Transverse colon (tissue), 4 donors: ENCODE data around the gene SDK2. TPM values are rescaled to one million over a fixed set of nuclear protein-coding genes. Genes with fewer than 3 reads are reported as not detected.

Experiments
- DNase-seq: peaks from one replicate; pipeline ENCODE4 v3.0.0-alpha.2; 2019
- H3K27ac ChIP-seq, 4 donors: fragments of 200-600 bp; sonication (generic); 2 replicates each; pipeline ENCODE4 v1.5.1; 2016 to 2018; ENCODE audit warnings: inconsistent platforms in 4 of 4
- H3K27me3 ChIP-seq: fragments of 200-600 bp; sonication (generic); 2 replicates; pipeline ENCODE4 v1.5.1; 2017; ENCODE audit warnings: inconsistent platforms
- H3K36me3 ChIP-seq, 4 donors: fragments of 200-600 bp; sonication (generic); 2 replicates each; pipeline ENCODE4 v1.5.1; 2017 to 2019; ENCODE audit warnings: inconsistent platforms in 4 of 4
- H3K4me1 ChIP-seq, 4 donors: fragments of 200-600 bp; sonication (generic); 2 replicates each; pipeline ENCODE4 v1.5.1; 2017 to 2020; ENCODE audit warnings: inconsistent platforms in 4 of 4
- H3K4me3 ChIP-seq, 4 donors: fragments of 200-600 bp; sonication (generic); 1 replicate in 1 of 4; 2 replicates in 3 of 4; pipeline versions ENCODE4 v1.5.1 to v1.6.1; 2017 to 2019; ENCODE audit warnings: inconsistent platforms in 4 of 4
- H3K9me3 ChIP-seq, 2 donors: fragments of 200-600 bp; sonication (generic); 2 replicates each; pipeline ENCODE4 v1.5.1; 2017 to 2019; ENCODE audit warnings: inconsistent platforms in 2 of 2
- EP300 ChIP-seq: sonication (generic); formaldehyde crosslinking; IDR thresholded peaks from one replicate; pipeline ENCODE4 v1.6.1; 2017; ENCODE audit warnings: antibody characterized with exemption, low read depth
- POLR2A ChIP-seq: fragments of 450-650 bp; IDR thresholded peaks from one replicate; pipeline ENCODE4 v1.6.1; 2016; ENCODE audit warnings: antibody characterized with exemption, mild to moderate bottlenecking, moderate library complexity
- POLR2AphosphoS5 ChIP-seq, 3 donors: sonication (generic); formaldehyde crosslinking; IDR thresholded peaks; one replicate each; pipeline ENCODE4 v1.6.1; 2016; ENCODE audit warnings: antibody characterized with exemption in 3 of 3
- WGBS, 2 donors: methylation state at CpG; one replicate each; pipeline ENCODE4 v1.1.5; 2018; ENCODE audit warnings: low coverage in 1 of 2; 5-methylcytosine and 5-hydroxymethylcytosine counted together
- in situ Hi-C, 4 donors: fragments of 200-750 bp; cut with MboI; loops; one replicate each; pipeline versions ENCODE4 v1.15.0 to v1.15.1; 2017; ENCODE audit warnings: low sequenced_read_pairs in 3 of 4, low pct_ligation_motif_present in 1 of 4, low pct_unique_long_range_greater_than_20kb in 1 of 4
- intact Hi-C: fragments of 100-400 bp; cut with DNase I; formaldehyde crosslinking; loops from one replicate; pipeline ENCODE4 v1.15.1; 2023; ENCODE audit warnings: low total_unique reads
- total RNA-seq, 4 donors: library from RNA; depleted of rRNA; stranded (reverse); fragments of >200 nt; gene quantifications; one replicate each; pipeline ENCODE4 v1.1.0, GENCODE V29; 2016
- TF ChIP-seq, protein P1 (sequence below), 5 experiments: fragments of 200-600 bp in 3 of 5; fragments of 450-650 bp in 2 of 5; sonication (generic) in 3 of 5; IDR thresholded peaks; 1 replicate in 2 of 5; 2 replicates in 3 of 5; pipeline ENCODE4 v1.5.1; 2016 to 2017; ENCODE audit warnings: antibody characterized with exemption in 5 of 5, inconsistent platforms in 3 of 5, mild to moderate bottlenecking in 2 of 5, moderate library complexity in 1 of 5

SDK2 gene
- total RNA-seq, 4 donors from 2014 or later: 2.6 to 9.8 (median 3.4) TPM

DNA sequence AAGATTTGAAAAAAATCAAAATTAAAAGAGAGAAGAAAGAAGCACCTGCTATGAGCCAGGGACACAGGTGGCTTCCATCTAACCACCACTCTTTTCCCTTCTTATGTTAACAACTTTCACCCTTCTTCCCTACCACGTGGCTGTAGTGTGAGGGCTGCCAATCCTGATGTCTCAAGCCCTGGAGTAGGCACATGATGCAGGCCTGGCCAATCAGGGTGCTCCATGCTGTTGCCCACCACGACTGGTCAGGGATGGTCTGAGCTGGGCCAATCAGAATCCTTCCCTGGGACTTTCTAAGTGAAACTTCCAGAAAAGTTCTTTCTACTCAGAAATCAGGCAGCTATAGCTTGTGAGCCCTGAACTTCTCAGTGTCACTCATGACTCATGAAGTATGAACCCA lies 140.7 kb downstream of the SDK2 start:
- Histone ChIP-seq H3K36me3 (no peaks in the 10 kb centered on the region), H3K9me3 (no peaks in the 10 kb centered on the region), H3K27me3 (no peaks in the 10 kb centered on the region), H3K4me3 (no peak overlapping the region), H3K4me1 (no peaks in the 10 kb centered on the region), H3K27ac (no peak overlapping the region)
- no peak for DNase-seq
- intact Hi-C loops: no loop called here
- TF ChIP-seq POLR2A (no peak), EP300 (no peak), POLR2AphosphoS5 (IDR thresholded peaks at IDR 0.05) (no peak)
- TF ChIP-seq, protein P1, sequence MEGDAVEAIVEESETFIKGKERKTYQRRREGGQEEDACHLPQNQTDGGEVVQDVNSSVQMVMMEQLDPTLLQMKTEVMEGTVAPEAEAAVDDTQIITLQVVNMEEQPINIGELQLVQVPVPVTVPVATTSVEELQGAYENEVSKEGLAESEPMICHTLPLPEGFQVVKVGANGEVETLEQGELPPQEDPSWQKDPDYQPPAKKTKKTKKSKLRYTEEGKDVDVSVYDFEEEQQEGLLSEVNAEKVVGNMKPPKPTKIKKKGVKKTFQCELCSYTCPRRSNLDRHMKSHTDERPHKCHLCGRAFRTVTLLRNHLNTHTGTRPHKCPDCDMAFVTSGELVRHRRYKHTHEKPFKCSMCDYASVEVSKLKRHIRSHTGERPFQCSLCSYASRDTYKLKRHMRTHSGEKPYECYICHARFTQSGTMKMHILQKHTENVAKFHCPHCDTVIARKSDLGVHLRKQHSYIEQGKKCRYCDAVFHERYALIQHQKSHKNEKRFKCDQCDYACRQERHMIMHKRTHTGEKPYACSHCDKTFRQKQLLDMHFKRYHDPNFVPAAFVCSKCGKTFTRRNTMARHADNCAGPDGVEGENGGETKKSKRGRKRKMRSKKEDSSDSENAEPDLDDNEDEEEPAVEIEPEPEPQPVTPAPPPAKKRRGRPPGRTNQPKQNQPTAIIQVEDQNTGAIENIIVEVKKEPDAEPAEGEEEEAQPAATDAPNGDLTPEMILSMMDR (IDR thresholded peaks at IDR 0.05): no peak
- WGBS, 2 donors: 35 to 57% methylated on average over 1 to 2 of the region's 2 CpGs
- in situ Hi-C loops: no loop called here

GRCh38 chr17:73500414-73500999 lies 143.7 kb downstream of the SDK2 start:
- Histone ChIP-seq H3K36me3 (no peaks in the 10 kb centered on the region), H3K27ac (no peak overlapping the region), H3K4me3 (no peak overlapping the region), H3K4me1 (no peaks in the 10 kb centered on the region), H3K9me3 (no peaks in the 10 kb centered on the region), H3K27me3 (no peaks in the 10 kb centered on the region)
- 45 to 58% methylated on average over 2 of the region's 2 CpGs for WGBS, 2 donors
- intact Hi-C loops: no loop called here
- TF ChIP-seq POLR2A (no peak), EP300 (no peak), POLR2AphosphoS5 (IDR thresholded peaks at IDR 0.05) (no peak)
- TF ChIP-seq, protein P1 (IDR thresholded peaks at IDR 0.05): no peak
- no peak for DNase-seq
- in situ Hi-C loops: no loop called here

GRCh38 chr17:73498886-73499554 lies 145.2 kb downstream of the SDK2 start:
- no peak for DNase-seq
- Histone ChIP-seq H3K9me3 (no peaks in the 10 kb centered on the region), H3K36me3 (no peaks in the 10 kb centered on the region), H3K4me1 (no peaks in the 10 kb centered on the region), H3K4me3 (no peak overlapping the region), H3K27me3 (no peaks in the 10 kb centered on the region), H3K27ac (no peak overlapping the region)
- 83% methylated on average over 14 of the region's 14 CpGs; no CpG with 5 or more reads in 1 of the 2 donors for WGBS, 2 donors
- TF ChIP-seq, protein P1 (IDR thresholded peaks at IDR 0.05): no peak
- no peak for TF ChIP-seq POLR2AphosphoS5 (IDR thresholded peaks at IDR 0.05)
- no peak for TF ChIP-seq EP300
- TF ChIP-seq POLR2A: no peak
- in situ Hi-C loops: no loop called here
- intact Hi-C loops: no loop called here

DNA sequence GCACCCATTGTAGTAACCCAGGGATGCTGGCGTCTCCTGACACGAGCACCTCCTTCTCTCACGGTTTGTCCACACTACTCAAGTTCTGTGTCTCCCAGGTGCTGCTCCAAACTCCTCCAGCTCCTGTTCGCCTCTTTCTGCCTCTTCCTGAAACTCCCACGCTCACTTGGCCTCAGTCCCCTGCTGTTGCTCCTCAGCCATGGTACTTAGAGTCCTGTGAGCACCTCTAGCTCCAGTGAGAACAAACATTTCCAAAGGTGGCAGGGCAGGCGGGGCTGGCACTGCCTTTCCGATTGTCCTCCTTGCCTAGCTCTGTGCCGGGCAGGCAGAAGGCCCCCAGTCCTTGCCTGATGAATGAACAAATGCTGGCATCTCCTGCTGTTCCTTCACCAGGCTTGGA lies 146.1 kb downstream of the SDK2 start:
- intact Hi-C loops: no loop called here

More for the DNA sequence above, 146.1 kb downstream of the SDK2 start:
- DNase-seq: no peak
- 78% methylated on average over 5 to 8 of the region's 8 CpGs for WGBS, 2 donors
- H3K36me3 ChIP-seq: no peaks in the 10 kb centered on the region
- H3K4me3 ChIP-seq: no peak overlapping the region
- H3K27me3 ChIP-seq: no peaks in the 10 kb centered on the region
- H3K4me1 ChIP-seq: no peaks in the 10 kb centered on the region
- no peak overlapping the region for H3K27ac ChIP-seq
- no peaks in the 10 kb centered on the region for H3K9me3 ChIP-seq
- in situ Hi-C loops: no loop called here
- TF ChIP-seq POLR2A (no peak), EP300 (no peak), POLR2AphosphoS5 (IDR thresholded peaks at IDR 0.05) (no peak)
- TF ChIP-seq, protein P1 (IDR thresholded peaks at IDR 0.05): no peak
